Adipocyte (in vitro differentiated cells): ENCODE data around the gene NOVA2.

Experiments used
- DNase-seq: peaks from one replicate; pipeline ENCODE4 v3.0.0-alpha.2; 2015; ENCODE audit warnings: low read depth
- H3K27me3 ChIP-seq: replicated peaks from 2 replicates; pipeline ENCODE4 v1.7.0; 2013; ENCODE audit warnings: mild to moderate bottlenecking, low read length, moderate library complexity; ENCODE audit not compliant: control insufficient read depth, insufficient read depth
- H3K36me3 ChIP-seq: 2 replicates; pipeline ENCODE4 v1.7.0; 2013; ENCODE audit warnings: low read length, mild to moderate bottlenecking, moderate library complexity; ENCODE audit not compliant: control insufficient read depth, insufficient read depth, severe bottlenecking
- H3K4me1 ChIP-seq: 2 replicates; pipeline ENCODE4 v1.7.0; 2013; ENCODE audit warnings: mild to moderate bottlenecking, low read length, moderate library complexity; ENCODE audit not compliant: control insufficient read depth, insufficient read depth
- H3K4me3 ChIP-seq: 2 replicates; pipeline ENCODE4 v1.7.0; 2013; ENCODE audit warnings: mild to moderate bottlenecking, low read length, moderate library complexity
- H3K9ac ChIP-seq: 2 replicates; pipeline ENCODE4 v1.7.0; 2013; ENCODE audit warnings: mild to moderate bottlenecking, low read length, moderate library complexity
- H3K9me3 ChIP-seq: 2 replicates; pipeline ENCODE4 v1.7.0; 2013; ENCODE audit warnings: mild to moderate bottlenecking, low read length, moderate library complexity; ENCODE audit not compliant: control insufficient read depth

Gene NOVA2

GRCh38 chr19:45884682-45885555, 88.7 kb downstream of the NOVA2 start:
- Histone ChIP-seq H3K4me1 (peaks cover 29% of the 10 kb centered on the region), H3K27me3 (peaks cover 2% of the 10 kb centered on the region), H3K36me3 (peaks cover under 1% of the 10 kb centered on the region), H3K9me3 (no peaks in the 10 kb centered on the region), H3K4me3 (peak overlapping the region; percentile 82), H3K9ac (peak overlapping the region; percentile 91)
- no peak for DNase-seq

GRCh38 chr19:45883881-45884681, 89.6 kb downstream of the NOVA2 start:
- H3K9me3 ChIP-seq = no peaks in the 10 kb centered on the region
- peaks cover 4% of the 10 kb centered on the region for H3K27me3 ChIP-seq
- no peak for DNase-seq
- no peak overlapping the region for H3K4me3 ChIP-seq
- H3K9ac ChIP-seq = peak overlapping the region; percentile 67
- no peaks in the 10 kb centered on the region for H3K36me3 ChIP-seq
- H3K4me1 ChIP-seq = peaks cover 29% of the 10 kb centered on the region
